WERI-Rb-1 (cell line): ENCODE measurements around the gene MYO3A.

Source experiments
- DNase-seq: peaks from one replicate; pipeline ENCODE4 v3.0.0-alpha.2; 2020
- H3K27ac ChIP-seq: fragments of 250-450 bp; sonication (Bioruptor Pico); 2 replicates; pipeline ENCODE4 v1.5.1; 2020; ENCODE audit warnings: mild to moderate bottlenecking, moderate library complexity
- H3K27me3 ChIP-seq: fragments of 250-450 bp; sonication (Bioruptor Pico); 2 replicates; pipeline ENCODE4 v1.5.1; 2021; ENCODE audit warnings: mild to moderate bottlenecking, low read depth, moderate library complexity; ENCODE audit not compliant: insufficient read depth, severe bottlenecking
- H3K36me3 ChIP-seq: fragments of 250-450 bp; sonication (Bioruptor Pico); 2 replicates; pipeline ENCODE4 v1.5.1; 2020; ENCODE audit warnings: mild to moderate bottlenecking, moderate library complexity
- H3K4me3 ChIP-seq: 2 replicates; pipeline ENCODE4 v1.5.1; 2011; ENCODE audit warnings: low read depth, mild to moderate bottlenecking, control low read depth, low read length
- H3K9me3 ChIP-seq: fragments of 250-450 bp; sonication (Bioruptor Pico); 2 replicates; pipeline ENCODE4 v1.5.1; 2021; ENCODE audit warnings: mild to moderate bottlenecking, moderate library complexity; ENCODE audit not compliant: severe bottlenecking
- TF ChIP-seq, protein P1 (sequence below): IDR thresholded peaks from 2 replicates; pipeline ENCODE4 v1.5.1; 2011; ENCODE audit warnings: low read depth, mild to moderate bottlenecking, control low read depth, inconsistent platforms, low read length

The MYO3A gene

DNA sequence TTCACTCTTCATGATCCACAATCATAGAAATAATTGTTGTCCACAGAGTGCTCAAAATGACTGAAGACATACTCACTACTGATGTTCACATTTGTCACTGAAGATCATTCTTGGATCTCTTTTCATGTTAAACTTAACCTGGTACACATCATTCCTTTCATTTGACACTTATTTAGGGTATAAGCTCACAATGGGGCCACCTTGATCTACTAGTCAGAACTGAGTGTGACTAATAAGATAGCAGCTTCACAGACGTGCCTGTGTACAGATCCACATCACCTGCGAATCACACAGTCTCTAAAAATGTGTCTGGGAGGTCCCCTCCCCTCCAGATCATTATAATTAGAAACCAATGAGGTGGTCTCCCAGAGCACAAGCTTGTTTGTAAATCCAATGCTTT is 304.3 kb downstream of the MYO3A start:
- no peaks in the 10 kb centered on the region for H3K27me3 ChIP-seq
- TF ChIP-seq, protein P1, sequence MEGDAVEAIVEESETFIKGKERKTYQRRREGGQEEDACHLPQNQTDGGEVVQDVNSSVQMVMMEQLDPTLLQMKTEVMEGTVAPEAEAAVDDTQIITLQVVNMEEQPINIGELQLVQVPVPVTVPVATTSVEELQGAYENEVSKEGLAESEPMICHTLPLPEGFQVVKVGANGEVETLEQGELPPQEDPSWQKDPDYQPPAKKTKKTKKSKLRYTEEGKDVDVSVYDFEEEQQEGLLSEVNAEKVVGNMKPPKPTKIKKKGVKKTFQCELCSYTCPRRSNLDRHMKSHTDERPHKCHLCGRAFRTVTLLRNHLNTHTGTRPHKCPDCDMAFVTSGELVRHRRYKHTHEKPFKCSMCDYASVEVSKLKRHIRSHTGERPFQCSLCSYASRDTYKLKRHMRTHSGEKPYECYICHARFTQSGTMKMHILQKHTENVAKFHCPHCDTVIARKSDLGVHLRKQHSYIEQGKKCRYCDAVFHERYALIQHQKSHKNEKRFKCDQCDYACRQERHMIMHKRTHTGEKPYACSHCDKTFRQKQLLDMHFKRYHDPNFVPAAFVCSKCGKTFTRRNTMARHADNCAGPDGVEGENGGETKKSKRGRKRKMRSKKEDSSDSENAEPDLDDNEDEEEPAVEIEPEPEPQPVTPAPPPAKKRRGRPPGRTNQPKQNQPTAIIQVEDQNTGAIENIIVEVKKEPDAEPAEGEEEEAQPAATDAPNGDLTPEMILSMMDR = no peak
- H3K27ac ChIP-seq = no peak overlapping the region
- H3K9me3 ChIP-seq = no peaks in the 10 kb centered on the region
- no peak for DNase-seq
- no peaks in the 10 kb centered on the region for H3K36me3 ChIP-seq
- H3K4me3 ChIP-seq = no peak overlapping the region

DNA sequence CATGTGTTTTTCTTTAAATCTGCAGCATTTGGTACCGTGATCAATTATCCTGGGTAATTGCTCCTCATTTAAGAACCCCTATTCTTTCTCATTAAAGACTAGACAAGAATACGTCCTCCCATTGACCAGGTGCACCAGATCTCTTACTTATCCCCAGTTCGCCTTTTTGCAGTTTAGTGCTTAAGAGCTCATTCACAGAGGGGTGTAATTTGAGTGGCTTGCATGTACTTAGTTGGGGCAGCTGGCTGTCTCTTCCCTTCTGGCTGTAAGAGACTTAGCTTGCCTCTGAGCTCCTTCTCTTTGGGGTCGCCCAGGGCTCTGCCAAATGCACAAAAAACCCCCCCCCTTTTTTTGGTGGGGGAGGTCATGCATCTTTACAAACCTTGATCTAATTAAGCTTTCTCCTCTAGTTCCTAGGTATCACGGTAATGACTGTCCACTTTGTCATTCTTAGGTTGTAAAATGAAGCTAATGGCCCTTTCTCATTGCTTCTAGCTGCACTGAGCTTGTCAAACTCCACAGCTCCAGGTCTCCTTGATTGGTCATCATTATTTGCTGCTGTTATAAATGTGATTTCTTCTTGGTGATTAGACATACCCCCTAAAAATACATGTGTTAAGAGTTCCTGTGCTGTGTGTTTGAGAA is 308.8 kb downstream of the MYO3A start:
- Histone ChIP-seq H3K27me3 (no peaks in the 10 kb centered on the region), H3K36me3 (no peaks in the 10 kb centered on the region), H3K9me3 (no peaks in the 10 kb centered on the region), H3K4me3 (no peak overlapping the region), H3K27ac (0 out of 2 replicates have a peak overlapping the region, but pooled peaks have one; percentile 8)
- TF ChIP-seq, protein P1 = no peak
- DNase-seq = peak; percentile 72

DNA sequence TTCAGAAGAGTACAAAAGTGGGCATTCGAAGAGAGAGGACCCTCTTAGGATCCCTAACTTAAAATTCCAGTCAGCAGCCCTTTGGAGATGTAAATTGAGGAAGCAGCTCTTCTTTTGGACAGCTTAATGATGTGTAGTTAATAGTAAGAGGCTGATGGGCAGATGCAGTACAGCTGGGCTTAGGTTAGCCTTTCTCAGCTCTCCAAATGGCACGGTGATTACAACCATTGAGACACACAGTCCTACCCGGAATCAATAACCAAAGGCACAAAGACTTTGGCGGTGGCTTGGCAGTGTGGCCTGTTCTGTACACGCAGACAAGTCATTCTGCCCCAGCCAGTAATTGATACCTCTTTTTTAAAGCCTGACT is 309.3 kb downstream of the MYO3A start:
- TF ChIP-seq, protein P1 = no peak
- H3K27me3 ChIP-seq = no peaks in the 10 kb centered on the region
- H3K27ac ChIP-seq = no peak overlapping the region
- no peak for DNase-seq
- H3K9me3 ChIP-seq = no peaks in the 10 kb centered on the region
- no peak overlapping the region for H3K4me3 ChIP-seq
- H3K36me3 ChIP-seq = no peaks in the 10 kb centered on the region

DNA sequence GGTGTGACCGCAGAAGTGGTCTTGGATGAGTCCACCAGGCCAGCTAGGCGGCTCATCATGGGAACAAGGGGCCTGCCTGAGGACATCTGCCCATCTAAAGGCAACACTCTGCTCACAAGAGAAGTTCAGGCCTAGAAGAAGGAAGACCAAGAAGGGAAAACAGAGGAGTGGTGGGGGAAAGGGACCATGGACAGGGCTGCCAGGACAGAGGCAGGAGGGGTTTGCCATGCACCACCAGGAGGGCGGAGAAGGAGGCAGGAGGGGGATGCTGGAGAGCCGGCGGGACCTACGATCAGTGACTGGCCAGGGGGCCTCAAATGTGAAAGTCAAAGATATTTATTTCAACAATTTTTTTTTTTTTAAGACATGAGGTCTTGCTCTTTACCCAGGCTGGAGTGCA is 315.7 kb downstream of the MYO3A start:
- DNase-seq = no peak
- Histone ChIP-seq H3K4me3 (no peak overlapping the region), H3K36me3 (no peaks in the 10 kb centered on the region), H3K9me3 (no peaks in the 10 kb centered on the region), H3K27ac (no peak overlapping the region), H3K27me3 (no peaks in the 10 kb centered on the region)
- TF ChIP-seq, protein P1 = no peak

DNA sequence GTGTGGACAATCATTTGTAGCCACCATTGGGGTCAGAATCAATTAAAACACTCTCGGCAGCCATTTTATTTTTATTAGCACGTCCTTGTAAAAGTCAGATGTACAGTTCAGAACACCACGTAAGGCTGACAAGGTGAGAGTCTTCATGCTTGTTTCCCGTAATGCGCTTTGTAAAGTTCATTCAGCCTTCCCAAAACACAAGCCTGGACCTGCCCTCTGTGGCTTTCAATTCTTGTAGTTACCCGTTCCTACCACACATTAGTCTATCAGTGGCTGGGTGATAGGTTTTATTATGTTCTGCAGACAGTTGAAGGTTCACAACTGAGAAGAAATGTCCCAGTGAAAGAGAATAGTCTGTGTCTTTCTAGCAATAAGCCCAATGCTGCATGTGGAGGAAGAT is 317.9 kb downstream of the MYO3A start:
- DNase-seq = no peak
- Histone ChIP-seq H3K9me3 (no peaks in the 10 kb centered on the region), H3K27ac (no peak overlapping the region), H3K36me3 (no peaks in the 10 kb centered on the region), H3K27me3 (no peaks in the 10 kb centered on the region), H3K4me3 (no peak overlapping the region)
- TF ChIP-seq, protein P1 = no peak

DNA sequence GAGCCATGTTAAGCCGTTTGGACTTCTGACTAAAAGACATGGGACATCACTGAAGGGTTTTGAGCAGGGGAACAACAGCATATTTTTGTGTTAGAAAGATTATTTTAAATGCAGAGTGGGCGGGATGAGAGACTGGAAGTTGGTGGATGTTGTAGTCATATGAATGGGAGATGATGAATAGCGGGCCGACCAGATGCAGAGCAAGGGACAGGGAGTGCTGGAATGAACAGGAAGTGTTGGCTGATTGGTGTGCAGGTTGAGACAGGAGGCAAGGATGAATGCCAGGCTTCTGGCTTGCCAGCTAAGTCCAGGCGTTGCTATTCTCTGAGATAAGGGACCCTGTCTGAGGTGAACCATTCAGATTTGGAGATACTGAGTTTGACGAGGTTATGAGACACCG is 320.6 kb downstream of the MYO3A start:
- Histone ChIP-seq H3K27ac (no peak overlapping the region), H3K36me3 (no peaks in the 10 kb centered on the region), H3K27me3 (no peaks in the 10 kb centered on the region), H3K9me3 (no peaks in the 10 kb centered on the region), H3K4me3 (no peak overlapping the region)
- DNase-seq = no peak
- TF ChIP-seq, protein P1 = no peak
